Fibroblast of lung (primary cell): ENCODE measurements around the gene MKRN3.

ENCODE experiments used
- CTCF ChIP-seq, 2 donors: IDR thresholded peaks in 1 of 2; conservative IDR thresholded peaks in 1 of 2; 1 replicate in 1 of 2; 2 replicates in 1 of 2; pipeline ENCODE4 v1.5.1; 2011 to 2012; ENCODE audit warnings: low read length in 2 of 2, control low read depth in 1 of 2, inconsistent platforms in 1 of 2, low read depth in 1 of 2, mild to moderate bottlenecking in 1 of 2
- EZH2 ChIP-seq: IDR thresholded peaks from 2 replicates; pipeline ENCODE4 v1.5.1; 2012; ENCODE audit warnings: low read length, control low read depth, mild to moderate bottlenecking; ENCODE audit errors: missing control alignments

- TF ChIP-seq CTCF (conservative IDR thresholded peaks at IDR 0.05 in 1 of 2, IDR thresholded peaks at IDR 0.05 in 1 of 2; ENCODE audit: low read depth in 1 of 2, low read length in 2 of 2) (no peak), EZH2 (no peak)
Observed at GRCh38 chr15:23572844-23573243, 7.4 kb downstream of the MKRN3 start.
